ENCODE data around the gene ZDHHC8. TPM values are rescaled to one million over a fixed set of nuclear protein-coding genes. Genes with fewer than 3 reads are reported as not detected.

ZDHHC8 gene
- total and polyA plus RNA-seq, 7 donors = 1.8 to 26.0 (median 5.4) TPM

DNA sequence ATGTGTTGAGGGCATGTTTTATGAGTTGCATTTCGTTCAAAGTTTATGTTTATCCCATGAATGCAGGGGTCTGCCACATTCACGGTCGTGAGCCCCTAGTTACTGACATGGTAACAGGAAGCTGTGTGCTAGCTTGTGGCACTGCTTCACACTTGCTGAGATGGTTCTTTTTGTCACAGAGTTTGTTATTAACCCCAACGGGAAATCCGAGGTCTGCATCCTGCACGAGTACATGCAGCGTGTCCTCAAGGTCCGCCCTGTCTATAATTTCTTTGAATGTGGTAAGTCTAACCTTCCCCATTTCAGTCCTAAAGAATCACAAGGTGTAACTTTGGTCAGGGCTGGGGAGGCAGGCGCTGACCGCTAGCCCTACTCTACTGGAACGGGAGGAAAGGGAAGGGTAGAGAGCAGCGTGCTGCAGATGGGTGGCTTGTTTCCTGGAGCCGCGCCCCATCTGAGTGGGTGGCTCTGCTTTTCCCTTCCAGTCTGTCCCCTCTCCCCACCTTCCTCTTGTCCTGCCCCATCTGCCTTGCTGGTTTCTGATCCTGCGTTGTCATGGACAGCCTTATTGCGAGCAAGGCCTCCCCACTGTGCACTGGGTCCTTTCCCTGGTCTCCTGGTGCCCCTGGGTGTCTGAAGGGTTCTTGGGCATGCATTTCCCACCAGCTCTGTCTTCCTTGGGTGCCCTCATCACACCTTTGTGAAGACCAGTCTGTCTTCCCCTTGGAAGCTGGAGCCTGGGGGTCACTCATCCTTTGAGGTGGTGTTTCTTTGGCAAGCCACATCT is 39.7 kb upstream of the ZDHHC8 start:
- no peak overlapping the region for H3K27ac ChIP-seq
- H3K9me3 ChIP-seq = no peaks in the 10 kb centered on the region
- DNase-seq = no peak
- intact Hi-C loops (cut with DNase I) = no loop called here
- 90 to 92% methylated on average over 16 of the region's 16 CpGs for WGBS, 2 donors
- H3K36me3 ChIP-seq = peaks cover 51 to 100% (median 88%) of the 10 kb centered on the region in 4 donors
- H3K27me3 ChIP-seq = no peaks in the 10 kb centered on the region
- no peak overlapping the region for H3K4me3 ChIP-seq
- no peaks in the 10 kb centered on the region for H3K4me1 ChIP-seq
- TF ChIP-seq POLR2AphosphoS5 (IDR thresholded peaks at IDR 0.05) (no peak), EP300 (IDR thresholded peaks at IDR 0.05) (no peak), POLR2A (IDR thresholded peaks at IDR 0.05) (no peak)
- TF ChIP-seq, protein P1, sequence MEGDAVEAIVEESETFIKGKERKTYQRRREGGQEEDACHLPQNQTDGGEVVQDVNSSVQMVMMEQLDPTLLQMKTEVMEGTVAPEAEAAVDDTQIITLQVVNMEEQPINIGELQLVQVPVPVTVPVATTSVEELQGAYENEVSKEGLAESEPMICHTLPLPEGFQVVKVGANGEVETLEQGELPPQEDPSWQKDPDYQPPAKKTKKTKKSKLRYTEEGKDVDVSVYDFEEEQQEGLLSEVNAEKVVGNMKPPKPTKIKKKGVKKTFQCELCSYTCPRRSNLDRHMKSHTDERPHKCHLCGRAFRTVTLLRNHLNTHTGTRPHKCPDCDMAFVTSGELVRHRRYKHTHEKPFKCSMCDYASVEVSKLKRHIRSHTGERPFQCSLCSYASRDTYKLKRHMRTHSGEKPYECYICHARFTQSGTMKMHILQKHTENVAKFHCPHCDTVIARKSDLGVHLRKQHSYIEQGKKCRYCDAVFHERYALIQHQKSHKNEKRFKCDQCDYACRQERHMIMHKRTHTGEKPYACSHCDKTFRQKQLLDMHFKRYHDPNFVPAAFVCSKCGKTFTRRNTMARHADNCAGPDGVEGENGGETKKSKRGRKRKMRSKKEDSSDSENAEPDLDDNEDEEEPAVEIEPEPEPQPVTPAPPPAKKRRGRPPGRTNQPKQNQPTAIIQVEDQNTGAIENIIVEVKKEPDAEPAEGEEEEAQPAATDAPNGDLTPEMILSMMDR (IDR thresholded peaks at IDR 0.05) = no peak

DNA sequence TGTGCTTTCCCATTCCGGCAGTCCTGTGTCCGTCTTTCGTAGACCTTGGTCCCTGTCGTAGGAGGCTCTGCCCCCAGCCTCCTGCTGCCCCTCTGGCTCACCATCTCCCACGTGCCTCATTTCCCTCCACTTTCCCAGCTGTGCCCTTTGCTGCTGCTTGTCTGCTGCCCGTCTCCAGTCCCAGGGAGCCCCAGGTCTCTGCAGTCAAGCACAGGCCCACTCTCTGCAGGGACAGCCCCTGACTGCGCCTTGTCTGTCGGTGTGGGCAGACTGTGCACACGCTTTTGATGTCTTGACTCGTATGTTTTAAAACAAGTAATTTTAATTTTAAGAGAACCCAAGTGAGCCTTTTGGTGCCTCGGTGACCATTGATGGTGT is 39.1 kb upstream of the ZDHHC8 start:
- Histone ChIP-seq H3K27me3 (no peaks in the 10 kb centered on the region), H3K27ac (no peak overlapping the region)
- intact Hi-C loops (cut with DNase I) = no loop called here

DNA sequence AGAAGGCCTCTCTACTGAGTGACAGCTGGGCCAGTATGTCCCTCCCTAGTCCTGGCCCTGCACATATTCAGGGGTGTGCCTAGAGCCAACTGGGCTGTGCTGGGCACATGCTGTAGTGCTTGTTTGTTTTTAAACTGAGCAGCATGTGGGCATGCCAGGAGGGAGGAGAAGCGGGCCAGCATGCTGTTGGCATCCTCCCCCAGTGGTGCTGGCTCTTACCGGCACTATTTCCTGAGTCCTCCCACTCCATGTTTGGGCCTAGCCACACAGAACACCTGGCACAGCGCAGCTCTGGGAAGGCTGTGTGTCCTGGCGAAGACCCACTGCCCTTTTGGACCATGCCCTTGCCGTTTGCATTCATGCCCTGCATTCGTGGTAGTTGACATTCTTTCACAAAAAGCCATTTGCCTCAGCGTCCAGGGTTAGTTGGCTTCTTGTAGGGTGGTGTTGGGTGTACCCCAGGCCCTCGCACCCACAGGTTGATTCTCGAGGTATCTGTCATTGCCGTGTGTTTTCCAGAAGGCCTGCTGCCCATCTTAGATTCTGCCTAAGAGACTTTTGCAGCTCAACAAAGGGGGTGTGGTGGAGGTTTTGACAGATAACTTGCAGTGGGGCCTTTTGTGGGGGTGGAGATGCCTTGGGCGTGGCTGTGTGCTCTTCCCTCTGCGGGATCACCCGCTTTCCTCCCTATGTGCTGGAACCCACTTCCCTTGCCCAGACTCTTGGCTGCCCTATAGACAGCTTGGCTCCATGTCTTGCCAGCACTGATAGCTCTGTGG is 38.0 kb upstream of the ZDHHC8 start:
- Histone ChIP-seq H3K36me3 (peaks cover 45 to 100% (median 78%) of the 10 kb centered on the region in 4 donors), H3K4me1 (no peaks in the 10 kb centered on the region), H3K4me3 (no peak overlapping the region), H3K9me3 (no peaks in the 10 kb centered on the region), H3K27ac (no peak overlapping the region), H3K27me3 (no peaks in the 10 kb centered on the region)
- TF ChIP-seq EP300 (IDR thresholded peaks at IDR 0.05) (no peak), POLR2A (IDR thresholded peaks at IDR 0.05) (no peak), POLR2AphosphoS5 (IDR thresholded peaks at IDR 0.05) (no peak)
- TF ChIP-seq, protein P1 (IDR thresholded peaks at IDR 0.05) = no peak
- no peak for DNase-seq
- 92 to 97% methylated on average over 13 of the region's 13 CpGs for WGBS, 2 donors
- intact Hi-C loops (cut with DNase I) = no loop called here

More for the DNA sequence above, 39.1 kb upstream of the ZDHHC8 start:
- H3K4me1 ChIP-seq = no peaks in the 10 kb centered on the region
- no peak for TF ChIP-seq POLR2AphosphoS5 (IDR thresholded peaks at IDR 0.05)
- no peak for TF ChIP-seq POLR2A (IDR thresholded peaks at IDR 0.05)
- TF ChIP-seq, protein P1 (IDR thresholded peaks at IDR 0.05) = no peak
- TF ChIP-seq EP300 (IDR thresholded peaks at IDR 0.05) = no peak
- peaks cover 49 to 100% (median 85%) of the 10 kb centered on the region in 4 donors for H3K36me3 ChIP-seq
- no peak for DNase-seq
- WGBS, 2 donors = 90 to 94% methylated on average over 11 of the region's 11 CpGs
- H3K4me3 ChIP-seq = no peak overlapping the region
- H3K9me3 ChIP-seq = no peaks in the 10 kb centered on the region

DNA sequence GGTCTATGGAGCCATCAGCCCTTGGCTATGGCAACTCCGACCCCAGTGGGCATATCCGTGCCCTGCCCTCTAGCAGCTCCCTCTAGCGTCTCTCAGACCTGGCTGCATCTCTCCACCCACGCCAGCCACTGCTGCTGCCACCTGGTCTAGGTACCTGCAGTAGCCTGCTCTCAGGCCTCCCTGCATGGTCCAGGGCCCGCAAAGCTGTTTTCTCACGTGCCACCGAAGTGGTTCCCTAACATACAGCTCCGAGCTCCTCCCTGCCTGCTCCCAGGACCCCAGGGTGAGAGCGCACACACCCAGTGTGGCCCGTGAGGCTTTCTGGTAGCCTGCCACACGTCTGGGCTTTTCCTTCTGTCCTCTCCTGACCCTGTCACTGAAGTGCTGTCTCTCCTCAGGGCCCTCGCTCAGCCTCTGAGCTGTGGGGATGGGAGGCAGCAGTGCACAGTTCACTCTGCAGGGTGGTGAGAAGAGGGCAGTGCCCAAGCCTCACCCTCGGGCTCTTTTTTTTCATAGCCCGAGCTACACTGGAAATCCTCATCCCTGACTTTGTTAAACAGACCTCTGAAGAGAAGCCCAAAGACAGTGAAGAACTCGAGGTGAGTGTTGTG is 37.3 kb upstream of the ZDHHC8 start:
- DNase-seq = no peak
- TF ChIP-seq POLR2AphosphoS5 (IDR thresholded peaks at IDR 0.05) = no peak
- no peak for TF ChIP-seq POLR2A (IDR thresholded peaks at IDR 0.05)
- TF ChIP-seq, protein P1 (IDR thresholded peaks at IDR 0.05) = no peak
- TF ChIP-seq EP300 (IDR thresholded peaks at IDR 0.05) = no peak
- intact Hi-C loops (cut with DNase I) = no loop called here
- Histone ChIP-seq H3K9me3 (no peaks in the 10 kb centered on the region), H3K27me3 (no peaks in the 10 kb centered on the region), H3K36me3 (peaks cover 49 to 100% (median 77%) of the 10 kb centered on the region in 4 donors), H3K27ac (no peak overlapping the region), H3K4me3 (no peak overlapping the region), H3K4me1 (no peaks in the 10 kb centered on the region)
- 95 to 96% methylated on average over 15 of the region's 15 CpGs for WGBS, 2 donors
